ENCODE data around the gene RNF213.

The RNF213 gene

DNA sequence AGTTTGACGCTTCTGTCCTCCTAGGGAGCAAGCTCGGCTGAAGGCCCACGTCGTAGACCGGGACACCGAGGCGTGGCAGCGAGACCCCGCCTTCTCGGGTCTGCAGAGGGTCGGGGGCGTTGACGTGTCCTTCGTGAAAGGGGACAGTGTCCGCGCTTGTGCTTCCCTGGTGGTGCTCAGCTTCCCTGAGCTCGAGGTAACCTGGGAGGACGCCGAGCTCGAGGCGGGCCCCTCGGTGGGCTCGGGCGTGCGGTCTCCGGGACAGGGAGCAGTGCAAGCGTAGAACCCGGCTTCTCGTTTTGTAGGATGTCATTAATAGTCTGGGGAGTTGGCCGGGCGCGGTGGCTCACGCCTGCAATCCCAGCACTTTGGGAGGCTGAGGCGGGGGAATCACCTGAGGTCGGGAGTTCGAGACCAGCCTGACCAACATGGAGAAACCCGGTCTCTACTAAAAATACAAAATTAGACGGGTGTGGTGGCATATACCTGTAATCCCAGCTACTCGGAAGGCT is 155.0 kb downstream of the RNF213 start:
- DNase-seq (ENCODE audit: low read depth, low spot score) = no peak

DNA sequence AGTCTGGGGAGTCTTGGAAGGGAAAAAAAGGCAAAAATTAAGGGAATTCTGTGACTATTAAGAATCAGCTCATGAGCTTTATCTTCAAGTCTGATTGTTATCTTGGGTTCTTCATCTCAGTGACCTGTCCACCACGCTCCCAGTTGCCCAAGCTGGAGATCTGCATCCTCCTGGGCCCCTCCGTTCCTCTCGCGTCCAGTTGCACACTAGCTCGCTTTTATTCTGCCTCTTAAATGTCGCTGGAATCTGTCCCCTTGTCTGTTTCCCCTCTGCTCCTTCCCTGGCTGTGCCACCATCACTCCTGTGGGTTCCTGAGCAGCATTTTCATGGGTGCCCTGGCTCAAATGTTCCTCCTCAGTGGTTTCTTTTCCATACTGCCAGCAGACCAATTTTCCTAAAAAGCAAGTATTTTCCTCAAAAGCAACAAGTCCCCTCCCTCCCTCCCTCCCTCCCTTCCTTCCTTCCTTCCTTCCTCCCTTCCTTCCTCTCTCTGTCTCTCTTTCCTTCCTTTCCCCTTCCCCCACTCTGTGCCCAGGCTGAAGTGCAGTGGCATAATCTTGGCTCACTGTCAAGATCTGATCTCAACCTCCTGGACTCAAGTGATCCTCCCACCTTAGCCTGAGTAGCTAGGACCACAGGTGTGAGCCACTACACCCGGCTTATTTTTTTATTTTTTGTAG is 155.7 kb downstream of the RNF213 start:
- DNase-seq (ENCODE audit: low read depth, low spot score) = no peak

- DNase-seq (ENCODE audit: low read depth, low spot score) = no peak
These were observed 156.3 kb downstream of the RNF213 start for GRCh38 chr17:80416940-80417293.

DNA sequence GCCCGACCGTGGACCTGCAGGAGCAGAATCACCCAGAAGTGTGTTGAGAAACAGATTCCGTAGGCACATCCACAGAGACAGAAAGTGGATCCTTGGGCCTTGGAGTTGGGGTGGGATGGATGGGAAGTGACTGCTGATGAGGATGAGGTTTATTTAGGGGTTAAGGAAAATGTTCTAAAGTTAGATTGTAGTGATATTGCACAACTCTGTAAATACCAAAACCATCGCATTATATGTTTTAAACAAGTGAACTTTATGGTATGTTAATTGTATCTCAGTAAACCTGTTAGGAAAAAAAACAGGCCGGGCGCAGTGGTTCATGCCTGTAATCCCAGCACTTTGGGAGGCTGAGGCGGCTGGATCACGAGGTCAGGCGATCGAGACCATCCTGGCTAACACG is 157.9 kb downstream of the RNF213 start:
- no peak for DNase-seq (ENCODE audit: low read depth, low spot score)

DNA sequence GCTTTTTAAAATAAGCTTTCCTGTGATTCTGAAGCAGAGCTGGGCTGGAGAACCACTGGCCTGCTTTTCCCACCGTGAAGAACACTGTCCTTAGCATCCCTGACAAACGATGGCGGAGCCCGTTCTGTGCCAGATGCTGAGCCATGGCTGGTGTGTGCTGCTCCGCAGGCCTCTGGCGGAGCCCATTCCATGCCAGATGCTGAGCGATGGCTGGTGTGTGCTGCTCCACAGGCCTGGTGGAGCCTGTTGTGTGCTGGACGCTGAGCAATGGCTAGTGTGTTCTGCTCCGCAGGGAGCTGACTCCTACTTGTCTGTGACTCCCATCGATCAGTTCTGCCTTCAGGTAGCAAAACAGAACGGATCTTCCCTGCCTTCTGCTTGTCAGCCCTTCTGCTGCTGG is 158.6 kb downstream of the RNF213 start:
- DNase-seq (ENCODE audit: low read depth, low spot score) = no peak

DNA sequence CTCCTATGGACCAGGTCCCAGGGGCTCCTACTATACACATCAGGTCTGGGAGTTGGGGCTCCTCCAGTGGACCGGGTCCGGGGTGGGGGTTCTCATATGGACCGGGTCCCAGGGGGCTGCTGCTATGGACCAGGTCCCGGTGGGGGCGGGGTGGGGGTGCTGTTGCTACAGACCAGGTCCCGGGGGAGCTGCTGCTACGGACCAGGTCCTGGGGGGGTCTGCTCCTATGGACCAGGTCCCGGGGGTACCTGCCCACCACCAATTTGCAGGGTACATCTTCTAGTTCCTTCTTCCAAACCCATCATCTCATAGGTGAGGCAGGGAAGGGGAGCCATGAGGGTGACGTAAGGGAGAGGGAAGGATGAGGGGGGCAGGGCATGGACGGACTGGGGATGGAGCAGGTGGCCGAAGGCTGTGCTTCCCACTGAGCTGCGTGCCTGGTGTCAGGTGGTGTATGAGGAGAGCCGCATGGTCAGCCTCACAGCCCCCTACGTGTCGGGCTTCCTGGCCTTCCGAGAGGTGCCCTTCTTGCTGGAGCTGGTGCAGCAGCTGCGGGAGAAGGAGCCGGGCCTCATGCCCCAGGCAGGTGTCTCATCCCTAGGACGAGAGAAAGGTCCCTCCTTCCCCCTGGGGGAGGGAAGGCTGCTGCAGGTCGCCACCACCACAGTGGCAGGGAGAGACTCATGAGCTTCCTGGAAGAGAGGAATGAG is 160.9 kb downstream of the RNF213 start:
- no peak for DNase-seq (ENCODE audit: low read depth, low spot score)

- DNase-seq (ENCODE audit: low read depth, low spot score) = no peak
These were observed 161.6 kb downstream of the RNF213 start for GRCh38 chr17:80422276-80422675.

DNA sequence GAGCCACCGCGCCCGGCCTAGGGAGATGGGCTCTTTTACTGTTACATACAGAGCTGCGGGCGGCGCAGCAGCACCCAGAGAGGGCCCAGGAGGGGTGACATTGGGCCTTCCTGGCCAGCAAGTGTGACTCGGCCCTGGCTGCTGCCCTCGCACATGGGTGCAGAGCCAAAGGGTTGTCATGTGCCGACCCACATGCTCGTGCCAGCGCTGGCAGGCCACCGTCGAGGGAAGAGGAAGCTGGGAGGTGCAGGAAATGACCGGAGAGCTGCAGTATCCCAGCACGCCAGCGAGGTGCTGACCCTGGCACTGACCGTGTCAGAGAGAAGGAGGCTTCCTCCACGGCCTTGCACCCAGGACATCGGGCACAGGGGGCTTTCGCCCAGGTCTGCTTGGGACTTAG is 162.3 kb downstream of the RNF213 start:
- no peak for DNase-seq (ENCODE audit: low read depth, low spot score)

GRCh38 chr17:80423536-80424225 is 163.0 kb downstream of the RNF213 start:
- no peak for DNase-seq (ENCODE audit: low read depth, low spot score)

DNA sequence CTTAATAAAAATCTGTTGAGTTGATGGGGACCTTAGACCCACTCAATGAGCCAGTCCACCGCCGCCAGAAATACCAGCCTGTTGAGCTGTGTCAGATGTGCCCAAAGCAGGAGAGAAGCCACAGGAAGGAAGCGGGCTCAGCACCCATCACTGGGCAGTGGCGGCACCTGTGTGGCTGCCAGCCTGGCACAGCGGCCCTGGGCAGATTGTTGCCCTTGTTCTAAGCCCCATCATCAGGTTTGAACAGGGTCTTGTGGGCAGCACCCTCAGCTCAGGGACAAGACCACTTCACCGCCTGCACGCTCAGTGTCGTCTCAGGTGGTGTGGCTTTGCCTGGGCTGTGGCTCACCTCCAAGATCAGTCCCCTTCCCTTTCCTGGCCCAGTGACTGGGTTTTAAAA is 163.6 kb downstream of the RNF213 start:
- no peak for DNase-seq (ENCODE audit: low read depth, low spot score)

- DNase-seq (ENCODE audit: low read depth, low spot score) = no peak
These were observed 164.5 kb downstream of the RNF213 start for GRCh38 chr17:80424878-80425765.

GRCh38 chr17:80425835-80426426 is 165.3 kb downstream of the RNF213 start:
- DNase-seq (ENCODE audit: low read depth, low spot score) = no peak

- peak; percentile 28 for DNase-seq (ENCODE audit: low read depth, low spot score)
These were observed 166.1 kb downstream of the RNF213 start for GRCh38 chr17:80426671-80427326.

DNA sequence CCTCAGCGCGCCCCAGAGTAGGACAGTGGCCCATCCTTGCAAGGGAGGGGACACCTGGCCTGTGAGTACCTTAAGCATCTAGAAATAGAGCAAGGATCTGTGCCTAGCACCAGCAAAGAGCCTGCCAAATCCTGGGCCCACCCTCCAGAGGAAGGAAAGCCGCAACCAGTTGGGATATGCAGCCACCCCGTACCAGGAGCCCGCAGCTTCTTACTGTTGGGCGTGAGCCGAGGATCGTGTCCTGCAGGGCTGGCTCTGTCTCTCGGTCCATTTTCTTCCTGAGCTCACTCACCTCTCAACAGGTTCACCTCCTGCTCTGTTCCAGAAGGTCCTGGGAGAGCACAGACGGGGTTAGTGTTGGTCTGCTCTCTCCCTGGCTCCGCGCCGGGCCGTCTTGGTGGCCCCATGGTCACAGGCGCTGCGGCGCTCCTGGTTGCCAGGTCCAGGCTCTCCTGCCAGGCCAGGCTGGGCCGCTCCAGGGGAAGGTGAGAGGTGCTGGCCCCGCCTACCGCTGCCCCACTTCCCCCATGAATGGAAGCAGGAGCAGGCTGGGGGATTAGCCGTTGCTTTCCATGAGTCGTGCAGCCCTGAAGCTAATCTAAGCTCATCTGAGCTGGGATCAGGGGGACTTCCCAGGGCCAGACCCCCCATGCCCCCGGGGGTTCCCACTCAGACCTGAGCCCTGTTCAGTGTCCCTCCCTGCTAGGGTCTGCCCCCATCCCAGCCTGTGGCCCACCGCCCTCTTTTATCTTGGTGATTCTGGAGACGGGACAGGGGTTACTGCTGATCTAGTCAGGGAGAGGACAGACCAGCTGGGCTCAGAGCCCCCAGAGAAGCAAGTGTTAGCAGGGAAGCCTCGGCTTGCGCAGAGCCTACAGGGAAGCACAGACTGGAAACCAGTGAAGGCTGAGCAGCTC is 167.0 kb downstream of the RNF213 start:
- no peak for DNase-seq (ENCODE audit: low read depth, low spot score)

GRCh38 chr17:80428363-80428762 is 167.7 kb downstream of the RNF213 start:
- DNase-seq (ENCODE audit: low read depth, low spot score) = no peak

DNA sequence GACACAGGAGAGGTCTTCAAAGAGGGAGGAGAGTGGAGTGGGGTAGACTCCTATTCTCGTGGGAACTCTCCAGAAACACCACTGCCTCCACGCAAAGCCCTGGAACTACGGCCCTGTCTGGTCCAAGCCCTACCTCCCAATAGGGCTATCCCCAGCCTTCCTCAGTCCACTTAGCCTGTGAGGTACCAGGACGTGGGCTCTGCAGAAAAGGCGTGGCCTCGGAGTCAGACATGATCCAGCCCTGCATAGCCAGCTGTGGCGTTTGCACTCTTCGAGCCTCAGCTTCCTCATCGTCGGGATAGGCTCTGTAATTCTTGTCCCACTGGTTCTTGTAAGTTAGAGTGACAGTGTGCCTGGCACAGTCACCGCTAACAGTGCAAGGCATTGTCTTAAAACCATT is 168.1 kb downstream of the RNF213 start:
- no peak for DNase-seq (ENCODE audit: low read depth, low spot score)

DNA sequence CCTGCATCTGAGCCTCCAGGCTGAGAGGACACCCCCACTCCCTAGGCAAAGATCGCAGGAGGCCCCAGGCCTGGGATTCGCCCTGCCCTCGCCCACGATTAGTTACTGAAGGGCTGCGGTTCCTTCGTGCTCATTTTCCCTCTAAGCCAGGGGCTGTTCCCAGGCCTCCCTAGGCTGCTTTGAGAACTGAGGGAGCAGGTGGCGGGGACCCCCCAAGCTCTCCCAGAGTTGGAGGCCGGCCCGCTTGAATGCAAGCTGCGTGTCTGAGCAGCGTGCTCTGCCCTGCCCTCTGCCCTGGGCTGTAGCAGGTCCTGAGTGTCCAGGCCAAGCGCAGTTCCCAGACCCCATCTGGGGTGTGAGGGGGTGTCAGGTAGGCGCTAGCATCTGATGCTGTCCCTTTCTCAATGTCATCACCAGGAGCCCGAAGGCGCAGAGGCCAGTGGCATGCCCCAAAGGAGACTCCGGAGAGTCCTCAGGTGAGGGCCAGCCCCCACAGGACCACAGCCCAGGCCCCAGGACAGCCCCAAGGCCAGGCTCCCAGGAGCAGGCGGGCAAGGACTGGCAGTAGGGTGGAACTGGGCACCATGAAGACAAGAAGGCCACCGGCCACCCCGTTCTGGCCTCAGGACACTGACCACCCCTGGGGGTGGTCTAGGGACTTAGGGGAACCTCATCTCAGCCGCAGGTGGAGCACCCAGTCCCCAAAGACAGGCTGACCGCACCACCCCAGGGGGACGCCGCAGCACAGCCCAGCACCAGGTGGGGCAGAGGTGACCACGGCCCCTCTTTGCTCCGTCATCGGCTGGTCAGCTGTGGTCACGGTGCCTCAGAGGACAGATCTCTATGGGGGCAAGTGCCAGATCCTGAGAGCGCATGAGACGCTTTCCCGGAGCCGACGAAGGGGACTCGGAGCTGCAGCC is 169.0 kb downstream of the RNF213 start:
- DNase-seq (ENCODE audit: low read depth, low spot score) = no peak

DNA sequence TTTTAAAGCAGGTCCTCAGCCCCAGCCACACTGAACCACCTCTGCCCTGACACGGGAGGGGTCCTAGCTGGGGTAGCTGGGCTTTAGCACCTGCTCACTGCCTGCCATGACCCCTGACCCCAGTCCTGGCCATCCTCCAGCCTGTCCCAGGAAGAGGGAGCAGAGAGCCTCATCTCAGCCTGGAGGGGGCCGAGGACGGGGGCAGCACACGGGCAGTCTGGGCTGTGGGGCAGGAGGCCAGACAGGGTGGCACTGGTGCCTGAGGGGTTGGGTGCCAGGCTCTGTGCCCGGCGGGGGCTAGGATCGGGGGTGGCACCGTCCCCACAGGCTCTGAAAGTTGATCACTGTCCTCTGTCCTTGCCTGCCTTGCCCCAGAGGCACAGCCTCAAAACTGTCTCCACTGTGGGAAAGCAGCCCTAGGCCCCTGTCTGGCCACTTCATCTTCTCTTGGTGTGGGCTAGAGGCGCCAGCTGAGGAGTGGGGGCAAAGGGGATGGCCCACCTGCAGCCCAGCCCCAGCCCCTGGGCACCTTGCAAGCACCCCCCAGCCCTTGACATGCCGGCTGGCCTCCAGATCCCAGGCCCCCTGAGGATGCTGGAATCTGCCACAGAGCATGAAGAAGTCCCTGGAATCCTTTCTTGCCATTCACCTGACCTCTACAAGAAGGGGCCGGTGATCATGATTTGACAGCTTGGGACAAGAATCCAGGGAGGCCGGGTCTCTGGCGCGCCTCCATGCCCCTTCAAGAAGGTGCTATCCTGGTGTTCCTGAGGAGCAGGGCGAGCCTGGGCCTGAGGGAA is 170.0 kb downstream of the RNF213 start:
- no peak for DNase-seq (ENCODE audit: low read depth, low spot score)

Measured in iPS DF 19.7 (cell line).